Measurements from ENCODE around the gene FCRL3. TPM values are rescaled to one million over a fixed set of nuclear protein-coding genes. Genes with fewer than 3 reads are reported as not detected.

FCRL3 gene
- total RNA-seq, 1 donor: not detected

GRCh38 chr1:157734321-157734720, 33.8 kb upstream of the FCRL3 start:
- no peak overlapping the region for H3K4me2 ChIP-seq (ENCODE audit: insufficient read depth, low read length)
- TF ChIP-seq CTCF (IDR thresholded peaks at IDR 0.05; ENCODE audit: extremely low read depth, low read depth, low read length): no peak
- H2AFZ ChIP-seq (ENCODE audit: low read length): no peak overlapping the region
- no peaks in the 10 kb centered on the region for H4K20me1 ChIP-seq (ENCODE audit: insufficient read depth, low read length)
- H3K4me3 ChIP-seq (ENCODE audit: insufficient read depth, low read length): no peak overlapping the region
- H3K79me2 ChIP-seq (ENCODE audit: insufficient read depth, low read length): no peaks in the 10 kb centered on the region
- no peaks in the 10 kb centered on the region for H3K9me3 ChIP-seq (ENCODE audit: low read depth, low read length)
- no peak for DNase-seq (ENCODE audit: insufficient read length, low spot score, missing footprints)
- H3K36me3 ChIP-seq (ENCODE audit: insufficient read depth, low read length): no peaks in the 10 kb centered on the region
- H3K4me1 ChIP-seq (ENCODE audit: insufficient read depth, low read length): no peaks in the 10 kb centered on the region
- H3K27me3 ChIP-seq (ENCODE audit: insufficient read depth, low read length): no peaks in the 10 kb centered on the region
- H3K27ac ChIP-seq (ENCODE audit: low read depth, low read length): no peak overlapping the region

GRCh38 chr1:157732755-157733154, 32.2 kb upstream of the FCRL3 start:
- Histone ChIP-seq H4K20me1 (ENCODE audit: insufficient read depth, low read length) (no peaks in the 10 kb centered on the region), H3K4me3 (ENCODE audit: insufficient read depth, low read length) (no peak overlapping the region), H3K27ac (ENCODE audit: low read depth, low read length) (no peak overlapping the region), H3K4me1 (ENCODE audit: insufficient read depth, low read length) (no peaks in the 10 kb centered on the region), H3K9me3 (ENCODE audit: low read depth, low read length) (no peaks in the 10 kb centered on the region), H3K27me3 (ENCODE audit: insufficient read depth, low read length) (no peaks in the 10 kb centered on the region), H3K79me2 (ENCODE audit: insufficient read depth, low read length) (no peaks in the 10 kb centered on the region), H3K4me2 (ENCODE audit: insufficient read depth, low read length) (no peak overlapping the region), H3K36me3 (ENCODE audit: insufficient read depth, low read length) (no peaks in the 10 kb centered on the region), H2AFZ (ENCODE audit: low read length) (no peak overlapping the region)
- TF ChIP-seq CTCF (IDR thresholded peaks at IDR 0.05; ENCODE audit: extremely low read depth, low read depth, low read length): no peak
- DNase-seq (ENCODE audit: insufficient read length, low spot score, missing footprints): no peak

- H4K20me1 ChIP-seq (ENCODE audit: insufficient read depth, low read length): no peaks in the 10 kb centered on the region
- no peaks in the 10 kb centered on the region for H3K9me3 ChIP-seq (ENCODE audit: low read depth, low read length)
- TF ChIP-seq CTCF (IDR thresholded peaks at IDR 0.05; ENCODE audit: extremely low read depth, low read depth, low read length): no peak
- H3K27ac ChIP-seq (ENCODE audit: low read depth, low read length): no peak overlapping the region
- H3K4me2 ChIP-seq (ENCODE audit: insufficient read depth, low read length): no peak overlapping the region
- H3K4me1 ChIP-seq (ENCODE audit: insufficient read depth, low read length): no peaks in the 10 kb centered on the region
- no peaks in the 10 kb centered on the region for H3K79me2 ChIP-seq (ENCODE audit: insufficient read depth, low read length)
- no peak overlapping the region for H3K4me3 ChIP-seq (ENCODE audit: insufficient read depth, low read length)
- no peaks in the 10 kb centered on the region for H3K36me3 ChIP-seq (ENCODE audit: insufficient read depth, low read length)
- no peak for DNase-seq (ENCODE audit: insufficient read length, low spot score, missing footprints)
- H3K27me3 ChIP-seq (ENCODE audit: insufficient read depth, low read length): no peaks in the 10 kb centered on the region
- no peak overlapping the region for H2AFZ ChIP-seq (ENCODE audit: low read length)
These were observed 24.6 kb upstream of the FCRL3 start for GRCh38 chr1:157725221-157725577.

GRCh38 chr1:157724537-157725220, 24.1 kb upstream of the FCRL3 start:
- H4K20me1 ChIP-seq (ENCODE audit: insufficient read depth, low read length): no peaks in the 10 kb centered on the region
- H3K36me3 ChIP-seq (ENCODE audit: insufficient read depth, low read length): no peaks in the 10 kb centered on the region
- no peak overlapping the region for H3K4me3 ChIP-seq (ENCODE audit: insufficient read depth, low read length)
- H3K79me2 ChIP-seq (ENCODE audit: insufficient read depth, low read length): no peaks in the 10 kb centered on the region
- TF ChIP-seq CTCF (IDR thresholded peaks at IDR 0.05; ENCODE audit: extremely low read depth, low read depth, low read length): no peak
- H3K27ac ChIP-seq (ENCODE audit: low read depth, low read length): no peak overlapping the region
- no peak overlapping the region for H2AFZ ChIP-seq (ENCODE audit: low read length)
- no peaks in the 10 kb centered on the region for H3K9me3 ChIP-seq (ENCODE audit: low read depth, low read length)
- H3K27me3 ChIP-seq (ENCODE audit: insufficient read depth, low read length): no peaks in the 10 kb centered on the region
- no peaks in the 10 kb centered on the region for H3K4me1 ChIP-seq (ENCODE audit: insufficient read depth, low read length)
- no peak overlapping the region for H3K4me2 ChIP-seq (ENCODE audit: insufficient read depth, low read length)
- DNase-seq (ENCODE audit: insufficient read length, low spot score, missing footprints): no peak

Data from osteoblast (primary cell).